HepG2 (cell line): ENCODE measurements around the gene AGXT. TPM values are rescaled to one million over a fixed set of nuclear protein-coding genes. Genes with fewer than 3 reads are reported as not detected.
A peak's percentile ranks its signal among the peaks of the same experiment; 100 is the strongest.

Source experiments
- BHLHE40 ChIP-seq: IDR thresholded peaks from 2 replicates; pipeline ENCODE4 v1.6.1; 2011; ENCODE audit warnings: low read length, improper control_type of control experiment
- FUBP1 ChIP-seq: sonication (generic); formaldehyde crosslinking; IDR thresholded peaks from 2 replicates; pipeline ENCODE4 v1.5.1; 2020; ENCODE audit warnings: missing genetic modification reagents, mild to moderate bottlenecking, borderline replicate concordance
- GATA4 ChIP-seq: sonication (generic); IDR thresholded peaks from 2 replicates; pipeline ENCODE4 v1.6.1; 2016; ENCODE audit warnings: antibody characterized with exemption, low read depth, borderline replicate concordance
- HMGA1 ChIP-seq: sonication (generic); formaldehyde crosslinking; conservative IDR thresholded peaks from 2 replicates; pipeline ENCODE4 v1.4.0; 2020; ENCODE audit warnings: missing genetic modification reagents
- SALL1 ChIP-seq: sonication (generic); formaldehyde crosslinking; IDR thresholded peaks from 2 replicates; pipeline ENCODE4 v1.8.0; 2022; ENCODE audit warnings: mild to moderate bottlenecking, missing genetic modification reagents
- TAF1 ChIP-seq: sonication (generic); formaldehyde crosslinking; IDR thresholded peaks from 2 replicates; pipeline ENCODE4 v1.4.0; 2020; ENCODE audit warnings: missing genetic modification reagents
- TFAP4 ChIP-seq: sonication (generic); IDR thresholded peaks from 2 replicates; pipeline ENCODE4 v1.6.1; 2016; ENCODE audit warnings: low read depth, borderline replicate concordance
- ZNF138 ChIP-seq: sonication (generic); formaldehyde crosslinking; IDR thresholded peaks from 2 replicates; pipeline ENCODE4 v1.5.0; 2020; ENCODE audit warnings: mild to moderate bottlenecking, low read depth, missing genetic modification reagents
- ZNF503 ChIP-seq: sonication (generic); formaldehyde crosslinking; IDR thresholded peaks from 2 replicates; pipeline ENCODE4 v1.4.0; 2020; ENCODE audit warnings: missing genetic modification reagents
- ZNF577 ChIP-seq: sonication (generic); formaldehyde crosslinking; IDR thresholded peaks from 2 replicates; pipeline ENCODE4 v1.4.0; 2020; ENCODE audit warnings: mild to moderate bottlenecking, low read depth, missing genetic modification reagents, borderline replicate concordance
- ZNF709 ChIP-seq: sonication (generic); formaldehyde crosslinking; IDR thresholded peaks from 2 replicates; pipeline ENCODE4 v1.5.0; 2020; ENCODE audit warnings: mild to moderate bottlenecking, missing genetic modification reagents
- polyA plus RNA-seq, 8 experiments: library from polyadenylated mRNA; depleted of rRNA in 3 of 8; stranded (reverse) in 7 of 8; unstranded in 1 of 8; fragments of >200 nt; fragmentation: Illumina TruSeq in 4 of 8; extraction: Trizol in 4 of 8; gene quantifications; 2 replicates each; pipeline versions ENCODE4 v1.2.1 to v1.2.3, GENCODE V29; 2011 to 2016; ENCODE audit warnings: low read depth in 4 of 8, missing spikeins in 1 of 8, mixed read lengths in 1 of 8; ENCODE audit not compliant: insufficient read depth in 1 of 8
- total RNA-seq, 5 experiments: library from RNA; depleted of rRNA; stranded (reverse); fragments of >200 nt; fragmentation: Illumina TruSeq; extraction: Trizol; gene quantifications; 2 replicates each; pipeline ENCODE4 v1.2.3, GENCODE V29; 2016; ENCODE audit warnings: low read depth in 1 of 5
- TF ChIP-seq, protein P1 (sequence below): sonication (generic); formaldehyde crosslinking; IDR thresholded peaks from 2 replicates; pipeline ENCODE4 v1.8.1; 2022; ENCODE audit warnings: mild to moderate bottlenecking, missing genetic modification reagents
- TF ChIP-seq, protein P2 (sequence below): sonication (generic); formaldehyde crosslinking; IDR thresholded peaks from 2 replicates; pipeline ENCODE4 v1.5.1; 2020; ENCODE audit warnings: mild to moderate bottlenecking, missing genetic modification reagents, borderline replicate concordance
- TF ChIP-seq, protein P3 (sequence below): sonication (generic); formaldehyde crosslinking; IDR thresholded peaks from 2 replicates; pipeline ENCODE4 v1.5.1; 2020; ENCODE audit warnings: missing genetic modification reagents, mild to moderate bottlenecking, borderline replicate concordance
- TF ChIP-seq, protein P4 (sequence below): sonication (generic); formaldehyde crosslinking; IDR thresholded peaks from 2 replicates; pipeline ENCODE4 v1.5.0; 2020; ENCODE audit warnings: missing genetic modification reagents

AGXT gene
- total and polyA plus RNA-seq, 2 of the 13 experiments (the other 11 are each of a cell fraction or from before 2014, with no cell fraction given), result 41.9 to 96.1 TPM

GRCh38 chr2:240856151-240856980 is 12.3 kb upstream of the AGXT start (continued):
- TF ChIP-seq ZNF138 (0 out of 2 replicates have a peak, but pooled peaks have one; percentile 56), ZNF709 (no peak), ZNF503 (no peak), FUBP1 (CRISPR knock-in tag) (no peak), GATA4 (peak; percentile 43; the same call in 1 of the 2 replicates), SALL1 (CRISPR knock-in tag) (peak; percentile 76), TAF1 (no peak; the same call in 1 of the 2 replicates), ZNF577 (no peak), HMGA1 (CRISPR knock-in tag) (no peak), TFAP4 (no peak; the same call in 1 of the 2 replicates), BHLHE40 (peak; percentile 65)
- TF ChIP-seq, protein P1, sequence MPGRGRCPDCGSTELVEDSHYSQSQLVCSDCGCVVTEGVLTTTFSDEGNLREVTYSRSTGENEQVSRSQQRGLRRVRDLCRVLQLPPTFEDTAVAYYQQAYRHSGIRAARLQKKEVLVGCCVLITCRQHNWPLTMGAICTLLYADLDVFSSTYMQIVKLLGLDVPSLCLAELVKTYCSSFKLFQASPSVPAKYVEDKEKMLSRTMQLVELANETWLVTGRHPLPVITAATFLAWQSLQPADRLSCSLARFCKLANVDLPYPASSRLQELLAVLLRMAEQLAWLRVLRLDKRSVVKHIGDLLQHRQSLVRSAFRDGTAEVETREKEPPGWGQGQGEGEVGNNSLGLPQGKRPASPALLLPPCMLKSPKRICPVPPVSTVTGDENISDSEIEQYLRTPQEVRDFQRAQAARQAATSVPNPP, result no peak
- TF ChIP-seq, protein P2, sequence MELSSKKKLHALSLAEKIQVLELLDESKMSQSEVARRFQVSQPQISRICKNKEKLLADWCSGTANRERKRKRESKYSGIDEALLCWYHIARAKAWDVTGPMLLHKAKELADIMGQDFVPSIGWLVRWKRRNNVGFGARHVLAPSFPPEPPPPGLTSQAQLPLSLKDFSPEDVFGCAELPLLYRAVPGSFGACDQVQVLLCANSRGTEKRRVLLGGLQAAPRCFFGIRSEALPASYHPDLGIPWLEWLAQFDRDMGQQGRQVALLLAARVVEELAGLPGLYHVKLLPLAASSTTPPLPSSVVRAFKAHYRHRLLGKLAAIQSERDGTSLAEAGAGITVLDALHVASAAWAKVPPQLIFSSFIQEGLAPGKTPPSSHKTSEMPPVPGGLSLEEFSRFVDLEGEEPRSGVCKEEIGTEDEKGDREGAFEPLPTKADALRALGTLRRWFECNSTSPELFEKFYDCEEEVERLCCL, result no peak
- TF ChIP-seq, protein P3, sequence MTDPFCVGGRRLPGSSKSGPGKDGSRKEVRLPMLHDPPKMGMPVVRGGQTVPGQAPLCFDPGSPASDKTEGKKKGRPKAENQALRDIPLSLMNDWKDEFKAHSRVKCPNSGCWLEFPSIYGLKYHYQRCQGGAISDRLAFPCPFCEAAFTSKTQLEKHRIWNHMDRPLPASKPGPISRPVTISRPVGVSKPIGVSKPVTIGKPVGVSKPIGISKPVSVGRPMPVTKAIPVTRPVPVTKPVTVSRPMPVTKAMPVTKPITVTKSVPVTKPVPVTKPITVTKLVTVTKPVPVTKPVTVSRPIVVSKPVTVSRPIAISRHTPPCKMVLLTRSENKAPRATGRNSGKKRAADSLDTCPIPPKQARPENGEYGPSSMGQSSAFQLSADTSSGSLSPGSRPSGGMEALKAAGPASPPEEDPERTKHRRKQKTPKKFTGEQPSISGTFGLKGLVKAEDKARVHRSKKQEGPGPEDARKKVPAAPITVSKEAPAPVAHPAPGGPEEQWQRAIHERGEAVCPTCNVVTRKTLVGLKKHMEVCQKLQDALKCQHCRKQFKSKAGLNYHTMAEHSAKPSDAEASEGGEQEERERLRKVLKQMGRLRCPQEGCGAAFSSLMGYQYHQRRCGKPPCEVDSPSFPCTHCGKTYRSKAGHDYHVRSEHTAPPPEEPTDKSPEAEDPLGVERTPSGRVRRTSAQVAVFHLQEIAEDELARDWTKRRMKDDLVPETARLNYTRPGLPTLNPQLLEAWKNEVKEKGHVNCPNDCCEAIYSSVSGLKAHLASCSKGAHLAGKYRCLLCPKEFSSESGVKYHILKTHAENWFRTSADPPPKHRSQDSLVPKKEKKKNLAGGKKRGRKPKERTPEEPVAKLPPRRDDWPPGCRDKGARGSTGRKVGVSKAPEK (CRISPR knock-in tag), result peak; percentile 12; the same call in 1 of the 2 replicates
- TF ChIP-seq, protein P4, sequence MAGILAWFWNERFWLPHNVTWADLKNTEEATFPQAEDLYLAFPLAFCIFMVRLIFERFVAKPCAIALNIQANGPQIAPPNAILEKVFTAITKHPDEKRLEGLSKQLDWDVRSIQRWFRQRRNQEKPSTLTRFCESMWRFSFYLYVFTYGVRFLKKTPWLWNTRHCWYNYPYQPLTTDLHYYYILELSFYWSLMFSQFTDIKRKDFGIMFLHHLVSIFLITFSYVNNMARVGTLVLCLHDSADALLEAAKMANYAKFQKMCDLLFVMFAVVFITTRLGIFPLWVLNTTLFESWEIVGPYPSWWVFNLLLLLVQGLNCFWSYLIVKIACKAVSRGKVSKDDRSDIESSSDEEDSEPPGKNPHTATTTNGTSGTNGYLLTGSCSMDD, result no peak
